OCI-LY7 (cell line): Measurements from ENCODE around the gene STYK1. TPM values are rescaled to one million over a fixed set of nuclear protein-coding genes. Genes with fewer than 3 reads are reported as not detected.

Experiments used
- BruUV-seq: library from RNA; stranded (reverse); fragments of 400-500 nt; replicated peaks from 2 replicates; lab custom pipeline; 2021; lab: Mats Ljungman, UMichigan
- CTCF ChIA-PET: fragments of 300-600 bp; sonication (Branson Sonifier 250); formaldehyde crosslinking; loops from one replicate; lab custom pipeline; 2022; ENCODE audit warnings: antibody characterized with exemption; ENCODE audit not compliant: unreplicated experiment; lab: Charles Lee
- POLR2A ChIA-PET: fragments of 300-600 bp; sonication (Branson Sonifier 250); formaldehyde crosslinking; loops from one replicate; lab custom pipeline; 2022; ENCODE audit warnings: antibody characterized with exemption; lab: Charles Lee
- DNase-seq: peaks from one replicate; pipeline ENCODE4 v3.0.0-alpha.2; 2015; ENCODE audit warnings: low spot score
- H2AFZ ChIP-seq: fragments of 200-600 bp; sonication (generic), shearing (Covaris generic); 2 replicates; pipeline ENCODE4 v1.6.1; 2014; ENCODE audit warnings: mild to moderate bottlenecking, antibody characterized with exemption, low read length, moderate library complexity
- H3K27ac ChIP-seq: fragments of 200-600 bp; sonication (generic); 2 replicates; pipeline ENCODE4 v1.5.1; 2014; ENCODE audit warnings: mixed run types, low read depth, mild to moderate bottlenecking, moderate library complexity, low read length, inconsistent platforms; ENCODE audit not compliant: poor library complexity, severe bottlenecking
- H3K36me3 ChIP-seq: fragments of 200-600 bp; sonication (generic); 2 replicates; pipeline ENCODE4 v1.6.1; 2014; ENCODE audit warnings: mild to moderate bottlenecking, antibody characterized with exemption, low read length, moderate library complexity, mixed read lengths; ENCODE audit not compliant: insufficient read depth
- H3K4me1 ChIP-seq: fragments of 200-600 bp; sonication (generic); 2 replicates; pipeline ENCODE4 v1.5.1; 2014; ENCODE audit warnings: mild to moderate bottlenecking, low read length; ENCODE audit not compliant: insufficient read depth, poor library complexity, severe bottlenecking
- H3K4me2 ChIP-seq: fragments of 200-600 bp; sonication (generic); 2 replicates; pipeline ENCODE4 v1.6.1; 2014; ENCODE audit warnings: mild to moderate bottlenecking, low read length
- H3K4me3 ChIP-seq: fragments of 200-600 bp; sonication (generic); 2 replicates; pipeline ENCODE4 v1.5.1; 2014; ENCODE audit warnings: mild to moderate bottlenecking, low read depth, low read length; ENCODE audit not compliant: poor library complexity, severe bottlenecking
- H3K79me2 ChIP-seq: fragments of 200-600 bp; sonication (generic); 2 replicates; pipeline ENCODE4 v1.6.1; 2016; ENCODE audit warnings: low read depth, mild to moderate bottlenecking, low read length, moderate library complexity, mixed read lengths; ENCODE audit not compliant: insufficient read depth
- H3K9me2 ChIP-seq: fragments of 200-600 bp; sonication (generic); 2 replicates; pipeline ENCODE4 v1.6.1; 2016; ENCODE audit warnings: mild to moderate bottlenecking, low read length, mixed read lengths; ENCODE audit not compliant: insufficient read depth
- H3K9me3 ChIP-seq: fragments of 200-600 bp; sonication (generic); 2 replicates; pipeline ENCODE4 v1.6.1; 2014; ENCODE audit warnings: mild to moderate bottlenecking, mixed run types, low read length, mixed read lengths
- H4K20me1 ChIP-seq: fragments of 200-600 bp; sonication (generic); 2 replicates; pipeline ENCODE4 v1.6.1; 2014; ENCODE audit warnings: mild to moderate bottlenecking, antibody characterized with exemption, low read length, moderate library complexity, mixed read lengths; ENCODE audit not compliant: insufficient read depth
- EZH2phosphoT487 ChIP-seq: fragments of 200-600 bp; sonication (generic); IDR thresholded peaks from 2 replicates; pipeline ENCODE4 v1.6.1; 2018; ENCODE audit warnings: low read depth, borderline replicate concordance, mild to moderate bottlenecking, mixed run types, antibody characterized with exemption, low read length, moderate library complexity, mixed read lengths
- intact Hi-C: fragments of 100-400 bp; cut with micrococcal nuclease; formaldehyde crosslinking; loops from one replicate; pipeline ENCODE4 v1.10.0; 2022; ENCODE audit not compliant: unreplicated experiment
- total RNA-seq, 2 experiments: library from RNA; depleted of rRNA in 1 of 2; stranded (reverse); fragments of >200 nt in 1 of 2; shearing (Covaris generic) in 1 of 2; gene quantifications; 2 replicates each; pipeline ENCODE4 v1.2.3, GENCODE V29; 2014 to 2022
- TF ChIP-seq, protein P1 (sequence below): fragments of 200-600 bp; sonication (generic); conservative IDR thresholded peaks from 2 replicates; pipeline ENCODE4 v1.5.1; 2014; ENCODE audit warnings: mild to moderate bottlenecking, antibody characterized with exemption, low read length, moderate library complexity, mixed read lengths

Gene STYK1
- total RNA-seq, 2 experiments from 2014 or later = not detected

- BruUV-seq = no TSS peak
- Histone ChIP-seq H3K9me2 (no peaks in the 10 kb centered on the region), H3K4me2 (no peak overlapping the region), H4K20me1 (no peaks in the 10 kb centered on the region), H2AFZ (no peak overlapping the region), H3K36me3 (no peaks in the 10 kb centered on the region), H3K4me1 (no peaks in the 10 kb centered on the region), H3K27ac (no peak overlapping the region), H3K4me3 (no peak overlapping the region), H3K79me2 (no peaks in the 10 kb centered on the region), H3K9me3 (0 out of 2 replicates have a peak, but pooled peaks cover 8% of the 10 kb centered on the region)
- ChIA-PET CTCF (no interaction called here), POLR2A (no interaction called here)
- no peak for TF ChIP-seq EZH2phosphoT487
- TF ChIP-seq, protein P1, sequence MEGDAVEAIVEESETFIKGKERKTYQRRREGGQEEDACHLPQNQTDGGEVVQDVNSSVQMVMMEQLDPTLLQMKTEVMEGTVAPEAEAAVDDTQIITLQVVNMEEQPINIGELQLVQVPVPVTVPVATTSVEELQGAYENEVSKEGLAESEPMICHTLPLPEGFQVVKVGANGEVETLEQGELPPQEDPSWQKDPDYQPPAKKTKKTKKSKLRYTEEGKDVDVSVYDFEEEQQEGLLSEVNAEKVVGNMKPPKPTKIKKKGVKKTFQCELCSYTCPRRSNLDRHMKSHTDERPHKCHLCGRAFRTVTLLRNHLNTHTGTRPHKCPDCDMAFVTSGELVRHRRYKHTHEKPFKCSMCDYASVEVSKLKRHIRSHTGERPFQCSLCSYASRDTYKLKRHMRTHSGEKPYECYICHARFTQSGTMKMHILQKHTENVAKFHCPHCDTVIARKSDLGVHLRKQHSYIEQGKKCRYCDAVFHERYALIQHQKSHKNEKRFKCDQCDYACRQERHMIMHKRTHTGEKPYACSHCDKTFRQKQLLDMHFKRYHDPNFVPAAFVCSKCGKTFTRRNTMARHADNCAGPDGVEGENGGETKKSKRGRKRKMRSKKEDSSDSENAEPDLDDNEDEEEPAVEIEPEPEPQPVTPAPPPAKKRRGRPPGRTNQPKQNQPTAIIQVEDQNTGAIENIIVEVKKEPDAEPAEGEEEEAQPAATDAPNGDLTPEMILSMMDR = no peak
- no peak for DNase-seq
- intact Hi-C loops = no loop called here
Observed at GRCh38 chr12:10688042-10688441, 14.2 kb upstream of the STYK1 start.

DNA sequence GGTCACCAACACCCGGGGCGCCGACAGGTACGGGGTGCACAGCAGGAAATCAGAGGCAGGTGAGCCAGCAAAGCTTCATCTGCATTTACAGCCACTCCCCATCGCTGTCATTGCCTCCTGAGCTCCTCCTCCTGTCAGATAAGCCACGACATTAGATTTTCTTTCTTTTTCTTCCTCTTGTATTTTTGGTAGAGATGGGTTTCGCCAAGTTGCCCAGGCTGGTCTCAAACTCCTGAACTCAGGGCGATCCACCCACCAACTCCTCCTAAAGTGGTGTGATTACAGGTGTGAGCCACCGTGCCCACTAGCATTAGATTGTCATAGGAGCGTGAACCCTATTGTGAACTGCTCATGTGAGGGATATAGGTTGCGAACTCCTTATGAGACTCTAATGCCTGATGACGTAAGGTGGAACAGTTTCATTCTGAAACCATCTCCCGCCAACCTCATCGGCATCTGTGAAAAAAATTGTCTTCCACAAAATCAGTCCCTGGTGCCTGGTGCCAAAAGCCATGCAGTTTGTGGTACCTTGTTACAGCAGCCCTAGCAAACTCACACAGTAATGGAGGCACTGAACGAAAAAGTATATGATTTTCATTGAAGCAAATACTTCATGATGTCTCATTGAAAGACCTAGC lies 1.5 kb downstream of the STYK1 start:
- intact Hi-C loops = loop anchor here (5.0 kb wide), 2 partner anchors 80 to 520 kb away; no protein-coding TSS in a partner anchor
- no TSS peak for BruUV-seq
- no peak overlapping the region for H3K27ac ChIP-seq
- no peaks in the 10 kb centered on the region for H4K20me1 ChIP-seq
- DNase-seq = no peak
- peak overlapping the region; percentile 40; the same call in 1 of the 2 replicates for H2AFZ ChIP-seq
- ChIA-PET POLR2A (interaction anchor here (0.5 kb wide), 1 partner anchor 173 kb away, joined by 3 read pairs; no protein-coding TSS in a partner anchor), CTCF (no interaction called here)
- H3K4me1 ChIP-seq = peaks cover 21% of the 10 kb centered on the region
- no peaks in the 10 kb centered on the region for H3K9me3 ChIP-seq
- peak overlapping the region; percentile 67; the same call in 1 of the 2 replicates for H3K4me2 ChIP-seq
- no peaks in the 10 kb centered on the region for H3K79me2 ChIP-seq
- H3K4me3 ChIP-seq = no peak overlapping the region
- no peaks in the 10 kb centered on the region for H3K36me3 ChIP-seq
- TF ChIP-seq, protein P1 = no peak
- no peak for TF ChIP-seq EZH2phosphoT487
- H3K9me2 ChIP-seq = no peaks in the 10 kb centered on the region

DNA sequence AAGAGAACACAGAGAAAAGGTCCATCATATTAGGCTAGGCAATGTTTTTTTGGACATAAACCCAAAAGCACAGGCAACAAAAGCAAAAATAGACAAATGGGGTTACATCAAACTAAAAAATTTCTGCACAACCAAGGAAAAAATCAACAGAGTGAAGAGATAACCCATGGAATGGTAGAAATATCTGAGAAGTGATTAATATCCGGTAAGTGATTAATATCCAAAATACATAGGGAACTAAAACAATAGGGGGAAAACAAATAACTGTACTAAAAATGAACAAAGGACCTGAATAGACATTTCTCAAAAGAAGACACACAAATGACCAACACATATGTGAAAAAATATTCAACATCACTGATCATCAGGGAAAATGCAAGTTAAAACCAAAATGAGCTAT lies 4.3 kb downstream of the STYK1 start:
- intact Hi-C loops = no loop called here
- TF ChIP-seq, protein P1 = no peak
- TF ChIP-seq EZH2phosphoT487 = no peak
- H3K9me3 ChIP-seq = 0 out of 2 replicates have a peak, but pooled peaks cover 8% of the 10 kb centered on the region
- BruUV-seq = no TSS peak
- no peak for DNase-seq
- no peak overlapping the region for H3K4me2 ChIP-seq
- no peaks in the 10 kb centered on the region for H3K36me3 ChIP-seq
- H2AFZ ChIP-seq = no peak overlapping the region
- H3K4me3 ChIP-seq = no peak overlapping the region
- H3K4me1 ChIP-seq = peaks cover 14% of the 10 kb centered on the region
- ChIA-PET POLR2A (interaction anchor here (1.1 to 2.8 kb wide), 2 partner anchors 10 to 56 kb away, joined by 3 to 15 read pairs; partner anchors contain the start of gene MAGOHB), CTCF (no interaction called here)
- H4K20me1 ChIP-seq = no peaks in the 10 kb centered on the region
- H3K79me2 ChIP-seq = no peaks in the 10 kb centered on the region
- H3K27ac ChIP-seq = no peak overlapping the region
- no peaks in the 10 kb centered on the region for H3K9me2 ChIP-seq
